CD4-positive, alpha-beta T cell (primary cell): ENCODE measurements around the gene MAPRE2. TPM values are rescaled to one million over a fixed set of nuclear protein-coding genes. Genes with fewer than 3 reads are reported as not detected.

Source experiments
- ATAC-seq: fragments of 200-7000 bp; cut with Tn5 transposase; one replicate; pipeline ENCODE4 v1.10.0; 2022; ENCODE audit warnings: mild to moderate bottlenecking; ENCODE audit not compliant: poor library complexity
- CTCF ChIA-PET: fragments of 350-600 bp; sonication (Branson Sonifier 250); formaldehyde crosslinking; loops from one replicate; lab custom pipeline; 2021; ENCODE audit warnings: antibody characterized with exemption, inconsistent platforms; lab: Charles Lee
- POLR2A ChIA-PET: fragments of 350-600 bp; sonication (Branson Sonifier 250); formaldehyde crosslinking; loops from one replicate; lab custom pipeline; 2021; ENCODE audit warnings: antibody characterized with exemption, inconsistent platforms; lab: Charles Lee
- DNase-seq, 14 experiments: peaks; one replicate each; pipeline ENCODE4 v3.0.0-alpha.2; 2013 to 2020; ENCODE audit warnings: mixed read lengths in 2 of 14
- H3K27ac ChIP-seq, 2 donors: one replicate each; pipeline versions ENCODE4 v1.5.1 to v1.7.0; 2013; ENCODE audit warnings: low read length in 2 of 2, low read depth in 1 of 2, mild to moderate bottlenecking in 1 of 2
- H3K27me3 ChIP-seq, 2 experiments: 1 replicate in 1 of 2; 2 replicates in 1 of 2; pipeline versions ENCODE4 v1.6.1 to v1.7.0; 2013; ENCODE audit warnings: low read length in 2 of 2, control low read depth in 1 of 2, mild to moderate bottlenecking in 1 of 2, moderate library complexity in 1 of 2; ENCODE audit not compliant: insufficient read depth in 2 of 2, control insufficient read depth in 1 of 2
- H3K36me3 ChIP-seq: one replicate; pipeline ENCODE4 v1.6.1; 2013; ENCODE audit warnings: low read length, control low read depth; ENCODE audit not compliant: insufficient read depth
- H3K4me1 ChIP-seq: one replicate; pipeline ENCODE4 v1.6.1; 2013; ENCODE audit warnings: low read length, control low read depth; ENCODE audit not compliant: insufficient read depth
- H3K4me3 ChIP-seq: one replicate; pipeline ENCODE4 v1.5.1; 2013; ENCODE audit warnings: mild to moderate bottlenecking, low read length, moderate library complexity
- H3K9me3 ChIP-seq, 2 experiments: 1 replicate in 1 of 2; 2 replicates in 1 of 2; pipeline versions ENCODE4 v1.6.1 to v1.7.0; 2013; ENCODE audit warnings: low read length in 2 of 2, mild to moderate bottlenecking in 2 of 2, control low read depth in 1 of 2, moderate library complexity in 1 of 2; ENCODE audit not compliant: control insufficient read depth in 1 of 2, insufficient read depth in 1 of 2
- H3K27ac Mint-ChIP-seq: one replicate; pipeline ENCODE4 v1.8.0; 2020; ENCODE audit warnings: mixed read lengths
- H3K27me3 Mint-ChIP-seq: one replicate; pipeline ENCODE4 v1.8.0; 2021; ENCODE audit warnings: mixed read lengths
- H3K36me3 Mint-ChIP-seq: one replicate; pipeline ENCODE4 v1.8.0; 2021; ENCODE audit warnings: low read depth, mixed read lengths
- H3K4me1 Mint-ChIP-seq: one replicate; pipeline ENCODE4 v1.8.0; 2021; ENCODE audit warnings: low read depth, mixed read lengths
- H3K4me3 Mint-ChIP-seq: one replicate; pipeline ENCODE4 v1.8.0; 2020; ENCODE audit warnings: mild to moderate bottlenecking, mixed read lengths
- H3K9me3 Mint-ChIP-seq: one replicate; pipeline ENCODE4 v1.8.0; 2020; ENCODE audit warnings: mixed read lengths
- CTCF ChIP-seq: fragments of 200-600 bp; IDR thresholded peaks from one replicate; pipeline ENCODE4 v1.8.0; 2022; ENCODE audit warnings: antibody characterized with exemption, mild to moderate bottlenecking
- intact Hi-C, 2 experiments: fragments of 100-400 bp; cut with DNase I in 1 of 2; cut with micrococcal nuclease in 1 of 2; formaldehyde crosslinking; loops; one replicate each; pipeline versions ENCODE4 v1.15.1 to v1.9.0; 2023 to 2025; cut with DNase I, micrococcal nuclease
- total RNA-seq, 174 experiments: library from RNA in 2 of 174; stranded (reverse) in 2 of 174; gene quantifications; one replicate each; pipeline ENCODE4 v1.2.3 and lab custom pipeline; 2021 to 2026

Gene MAPRE2
- total RNA-seq, 2 experiments from 2014 or later = 108 to 112 TPM

- Histone ChIP-seq H3K27me3 (no peaks in the 10 kb centered on the region), H3K4me3 (no peak overlapping the region), H3K4me1 (no peaks in the 10 kb centered on the region), H3K36me3 (no peaks in the 10 kb centered on the region), H3K27ac (no peak overlapping the region), H3K9me3 (no peaks in the 10 kb centered on the region)
- H3K27ac Mint-ChIP-seq = no peak overlapping the region
- no peaks in the 10 kb centered on the region for H3K36me3 Mint-ChIP-seq
- H3K4me3 Mint-ChIP-seq = no peak overlapping the region
- H3K27me3 Mint-ChIP-seq = no peaks in the 10 kb centered on the region
- no peaks in the 10 kb centered on the region for H3K4me1 Mint-ChIP-seq
- TF ChIP-seq CTCF = no peak
- no peak for DNase-seq
- ATAC-seq = no peak
- POLR2A ChIA-PET = no interaction called here
- CTCF ChIA-PET = interaction anchor here (1.2 kb wide), 1 partner anchor 16 kb away, joined by 4 read pairs; no protein-coding TSS in a partner anchor
- no peaks in the 10 kb centered on the region for H3K9me3 Mint-ChIP-seq
- intact Hi-C loops = loop anchor here in 1 of 2 experiments (5.0 kb wide), 1 partner anchor 62 kb away; no protein-coding TSS in a partner anchor
These were observed 31.1 kb upstream of the MAPRE2 start for GRCh38 chr18:35010156-35010555.

- no peak for ATAC-seq
- ChIA-PET CTCF (interaction anchor here (1.0 kb wide), 1 partner anchor 116 kb away, joined by 4 read pairs; no protein-coding TSS in a partner anchor), POLR2A (no interaction called here)
- intact Hi-C loops = loop anchor here in 1 of 2 experiments (5.0 kb wide), 1 partner anchor 61 kb away; no protein-coding TSS in a partner anchor
- Histone ChIP-seq H3K27ac (no peak overlapping the region), H3K27me3 (no peaks in the 10 kb centered on the region), H3K4me3 (no peak overlapping the region), H3K9me3 (no peaks in the 10 kb centered on the region), H3K4me1 (no peaks in the 10 kb centered on the region), H3K36me3 (no peaks in the 10 kb centered on the region)
- no peaks in the 10 kb centered on the region for H3K27me3 Mint-ChIP-seq
- H3K36me3 Mint-ChIP-seq = no peaks in the 10 kb centered on the region
- H3K9me3 Mint-ChIP-seq = no peaks in the 10 kb centered on the region
- no peaks in the 10 kb centered on the region for H3K4me1 Mint-ChIP-seq
- no peak for DNase-seq
- no peak for TF ChIP-seq CTCF
- H3K27ac Mint-ChIP-seq = no peak overlapping the region
- H3K4me3 Mint-ChIP-seq = no peak overlapping the region
These were observed 30.2 kb upstream of the MAPRE2 start for GRCh38 chr18:35010993-35011392.

GRCh38 chr18:35019933-35020332 is 21.3 kb upstream of the MAPRE2 start:
- no peak for ATAC-seq
- Mint-ChIP-seq H3K36me3 (no peaks in the 10 kb centered on the region), H3K4me1 (no peaks in the 10 kb centered on the region), H3K27ac (no peak overlapping the region), H3K27me3 (peaks cover 9% of the 10 kb centered on the region), H3K9me3 (no peaks in the 10 kb centered on the region), H3K4me3 (no peak overlapping the region)
- no peak for TF ChIP-seq CTCF
- no peak overlapping the region for H3K27ac ChIP-seq
- DNase-seq = no peak
- H3K9me3 ChIP-seq = no peaks in the 10 kb centered on the region
- no peaks in the 10 kb centered on the region for H3K4me1 ChIP-seq
- CTCF ChIA-PET = interaction anchor here (0.7 to 1.0 kb wide), 2 partner anchors 22 to 45 kb away, joined by 3 read pairs; no protein-coding TSS in a partner anchor
- intact Hi-C loops = loop anchor here in 1 of 2 experiments (5.0 to 10.0 kb wide), 2 partner anchors 37 to 475 kb away; partner anchors contain the start of gene INO80C
- no peak overlapping the region for H3K4me3 ChIP-seq
- H3K27me3 ChIP-seq = no peaks in the 10 kb centered on the region
- POLR2A ChIA-PET = interaction anchor here (1.2 kb wide), 1 partner anchor 10 kb away, joined by 3 read pairs; no protein-coding TSS in a partner anchor
- H3K36me3 ChIP-seq = no peaks in the 10 kb centered on the region
